HG02588 (cell line): ENCODE data around the gene U2AF2.

Experiments
- ATAC-seq: cut with Tn5 transposase; IDR thresholded peaks from one replicate; pipeline ENCODE4 v1.9.1; 2021; ENCODE audit warnings: mild to moderate bottlenecking, moderate library complexity; ENCODE audit not compliant: unreplicated experiment

Gene U2AF2

DNA sequence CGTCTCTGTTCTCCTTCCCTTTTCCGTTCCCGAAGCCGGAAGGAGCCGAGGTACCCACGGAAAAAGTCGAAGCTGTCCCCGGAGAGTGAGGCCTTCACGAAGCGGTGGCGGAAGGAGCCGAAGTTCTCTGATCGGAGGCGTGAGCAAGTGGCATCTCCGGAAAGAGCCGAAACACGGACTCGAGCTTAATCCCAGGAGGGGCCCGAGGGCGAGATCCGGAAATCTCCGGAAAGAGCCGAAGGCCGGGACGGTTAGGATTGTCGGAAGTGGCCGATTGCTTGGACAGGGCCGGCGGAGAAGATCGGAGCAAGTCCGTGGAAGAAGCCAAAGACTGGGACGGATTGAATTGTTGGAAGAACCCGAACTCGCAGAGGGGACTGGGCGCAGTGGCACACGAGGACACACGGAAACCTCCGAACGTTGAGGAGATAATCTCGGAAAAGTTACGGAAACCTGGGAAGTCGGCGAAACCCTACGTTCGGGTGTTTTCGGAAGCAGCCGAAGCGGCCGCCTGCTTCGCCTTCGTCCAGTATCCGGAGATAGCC is 440 bp upstream of the U2AF2 start:
- ATAC-seq = peak; percentile 48

DNA sequence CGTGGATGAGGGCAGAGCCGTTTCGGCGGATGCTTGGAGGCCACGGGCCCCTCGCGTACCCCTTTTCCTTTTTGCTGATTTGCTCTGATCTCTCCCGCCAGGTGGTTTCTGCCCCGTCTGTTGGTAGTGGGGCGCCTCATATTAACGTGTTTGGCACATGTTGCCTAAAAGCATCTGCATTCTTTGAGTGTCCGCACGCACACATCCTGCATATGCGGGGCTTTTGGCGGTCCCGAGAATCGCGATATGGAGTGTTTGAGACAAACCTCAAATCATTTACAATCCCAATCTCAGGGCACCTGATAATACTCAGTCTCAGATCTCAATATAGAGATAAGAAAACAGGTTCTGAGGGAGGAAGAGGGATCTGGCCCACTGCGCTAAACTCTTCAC is 809 bp downstream of the U2AF2 start:
- no peak for ATAC-seq

DNA sequence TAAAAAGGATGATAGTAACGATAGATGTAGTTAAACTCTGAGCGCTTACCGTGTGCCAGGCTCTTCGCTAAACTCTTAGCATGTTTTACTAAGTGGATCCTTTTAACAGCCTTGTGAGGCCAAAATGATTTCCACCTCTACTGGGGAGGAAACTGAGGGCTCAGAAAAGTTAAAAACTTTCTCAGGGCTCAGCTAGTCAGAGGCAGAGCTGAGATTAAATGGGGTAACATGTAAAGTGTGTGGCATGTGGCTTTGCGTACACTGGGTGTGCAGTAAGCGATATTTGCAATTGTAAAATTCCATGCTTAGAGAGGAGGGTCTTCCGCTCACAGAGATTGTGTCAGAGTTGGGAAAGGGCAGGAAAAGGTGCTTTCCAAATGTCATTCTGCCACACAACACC is 1.7 kb downstream of the U2AF2 start:
- no peak for ATAC-seq

DNA sequence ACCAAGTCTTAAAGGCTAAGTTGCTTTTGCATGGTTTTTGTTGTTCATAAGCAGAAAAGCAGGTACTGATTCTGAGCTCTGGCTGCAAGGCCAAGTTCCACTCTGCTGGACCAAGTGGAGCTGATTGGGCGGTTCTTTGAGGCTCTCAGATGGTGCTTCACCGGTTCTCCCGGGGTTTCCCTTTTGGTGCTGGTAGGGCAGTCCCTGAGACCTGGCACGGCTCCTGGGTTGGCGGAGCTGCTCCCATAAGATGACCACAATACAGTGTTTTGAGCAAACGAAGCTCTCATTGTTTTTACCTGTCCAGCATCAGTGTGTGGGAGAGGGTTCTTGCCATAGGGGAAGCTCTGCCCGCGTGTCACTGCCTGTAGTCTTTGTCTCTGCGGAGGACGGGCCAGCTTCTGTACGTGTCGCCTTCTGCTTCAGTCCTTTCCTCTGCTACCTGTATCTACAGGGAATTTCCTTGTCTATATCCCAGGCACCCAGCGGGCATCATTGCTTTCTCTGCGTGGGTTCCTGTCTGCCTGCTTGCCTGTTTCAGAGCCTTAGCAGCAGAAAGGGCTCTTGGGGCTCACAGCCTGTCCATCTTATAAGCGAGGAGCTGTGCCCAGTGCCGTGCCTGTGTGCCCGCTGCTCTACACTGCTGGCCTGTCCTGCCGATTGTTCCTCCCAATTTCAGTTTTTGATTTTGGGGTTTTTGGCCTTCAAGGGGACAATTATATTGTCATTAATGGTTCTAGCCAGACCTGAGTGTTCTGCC is 2.3 kb downstream of the U2AF2 start:
- ATAC-seq = no peak

DNA sequence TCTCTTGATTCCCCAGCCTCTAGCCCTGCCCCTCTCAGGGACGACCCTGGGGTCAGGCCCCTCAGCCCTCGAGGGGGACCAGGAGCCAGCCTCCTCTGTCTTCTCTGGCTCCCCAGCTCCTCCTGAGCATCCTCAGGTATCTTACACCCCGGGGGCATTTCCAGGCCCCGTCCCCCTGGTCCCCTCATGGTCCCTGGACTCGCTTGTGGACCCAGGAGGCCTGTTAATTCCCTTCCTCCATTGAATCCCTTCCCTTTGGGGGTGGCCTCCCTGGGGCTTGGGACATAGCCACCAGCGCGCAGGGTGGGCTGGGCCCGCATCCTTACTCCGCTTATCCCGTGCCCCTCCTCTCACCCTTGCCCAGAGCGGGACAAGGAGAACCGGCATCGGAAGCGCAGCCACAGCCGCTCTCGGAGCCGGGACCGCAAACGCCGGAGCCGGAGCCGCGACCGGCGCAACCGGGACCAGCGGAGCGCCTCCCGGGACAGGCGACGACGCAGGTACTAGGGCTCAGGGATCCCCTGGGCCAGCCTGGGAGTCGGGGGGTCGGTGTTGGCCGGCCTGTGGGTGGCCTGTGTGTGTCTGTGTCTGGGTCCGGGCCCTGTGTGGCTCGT is 4.1 kb downstream of the U2AF2 start:
- ATAC-seq = no peak

DNA sequence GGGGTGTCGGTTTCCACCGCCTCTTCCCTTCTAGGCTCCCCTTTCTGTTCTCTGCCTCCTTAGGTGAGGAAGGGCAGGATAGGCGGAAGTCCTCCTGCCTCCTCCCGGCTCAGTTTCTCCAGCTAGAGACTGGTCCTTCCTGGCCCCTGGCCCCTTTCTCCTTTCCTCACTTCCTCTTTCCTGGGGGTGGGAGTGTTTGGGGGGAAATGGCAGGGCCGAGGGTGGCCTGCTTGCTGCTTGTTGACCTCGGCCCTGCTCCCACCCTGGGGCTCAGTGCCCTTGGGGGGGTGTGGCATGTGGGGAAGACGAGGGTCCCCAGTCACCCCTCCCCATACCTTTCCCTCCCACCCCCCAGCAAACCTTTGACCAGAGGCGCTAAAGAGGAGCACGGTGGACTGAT is 5.0 kb downstream of the U2AF2 start:
- ATAC-seq = no peak

DNA sequence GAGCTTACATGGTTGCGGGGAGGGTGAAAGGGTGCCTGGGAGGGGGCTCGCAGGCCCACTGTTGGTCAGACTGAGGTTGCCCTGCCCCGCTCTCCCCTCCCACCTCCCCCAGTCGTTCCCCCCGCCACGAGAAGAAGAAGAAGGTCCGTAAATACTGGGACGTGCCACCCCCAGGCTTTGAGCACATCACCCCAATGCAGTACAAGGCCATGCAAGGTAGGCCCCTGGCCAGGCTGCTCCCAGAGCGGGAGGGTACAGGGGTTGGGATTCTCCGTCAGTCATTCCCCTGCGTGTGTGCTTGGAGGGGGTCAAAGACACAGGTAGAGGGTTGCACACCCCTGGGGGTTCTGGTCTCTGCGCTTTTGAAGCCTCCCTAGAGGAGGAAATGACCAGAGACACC is 5.6 kb downstream of the U2AF2 start:
- ATAC-seq = no peak

DNA sequence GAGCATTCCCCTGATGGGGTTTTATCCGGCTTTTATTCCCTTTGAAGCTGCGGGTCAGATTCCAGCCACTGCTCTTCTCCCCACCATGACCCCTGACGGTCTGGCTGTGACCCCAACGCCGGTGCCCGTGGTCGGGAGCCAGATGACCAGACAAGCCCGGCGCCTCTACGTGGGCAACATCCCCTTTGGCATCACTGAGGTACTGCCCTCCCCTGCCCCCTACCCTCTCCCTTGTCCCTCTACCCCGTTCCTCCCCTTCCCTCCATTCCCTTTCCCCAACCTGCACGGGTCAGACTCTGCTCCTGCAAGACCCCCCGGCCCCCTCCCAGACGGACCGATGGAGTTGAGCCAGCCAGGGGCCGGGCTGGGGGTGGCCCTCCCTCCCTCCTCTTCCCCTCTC is 6.2 kb downstream of the U2AF2 start:
- no peak for ATAC-seq

DNA sequence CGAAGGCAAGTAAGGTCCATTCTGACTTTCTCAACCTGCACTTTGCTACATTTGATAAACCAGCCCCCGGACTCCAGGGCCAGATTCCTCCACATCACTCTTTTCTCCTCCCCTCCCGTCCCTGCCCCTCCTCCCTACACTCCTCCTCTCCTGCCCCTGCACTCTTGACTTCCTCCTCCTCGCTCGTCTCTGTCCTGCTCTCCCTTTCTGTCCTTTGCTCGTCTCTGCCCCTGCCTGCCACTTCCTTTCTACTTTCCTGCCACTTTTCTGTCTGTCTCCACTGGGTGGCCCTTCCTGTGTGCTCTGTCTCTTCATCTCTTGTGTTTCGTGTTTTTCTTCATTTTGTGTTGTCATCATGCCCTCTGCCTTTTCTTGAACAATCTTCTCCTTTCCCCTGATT is 7.0 kb downstream of the U2AF2 start:
- ATAC-seq = no peak

DNA sequence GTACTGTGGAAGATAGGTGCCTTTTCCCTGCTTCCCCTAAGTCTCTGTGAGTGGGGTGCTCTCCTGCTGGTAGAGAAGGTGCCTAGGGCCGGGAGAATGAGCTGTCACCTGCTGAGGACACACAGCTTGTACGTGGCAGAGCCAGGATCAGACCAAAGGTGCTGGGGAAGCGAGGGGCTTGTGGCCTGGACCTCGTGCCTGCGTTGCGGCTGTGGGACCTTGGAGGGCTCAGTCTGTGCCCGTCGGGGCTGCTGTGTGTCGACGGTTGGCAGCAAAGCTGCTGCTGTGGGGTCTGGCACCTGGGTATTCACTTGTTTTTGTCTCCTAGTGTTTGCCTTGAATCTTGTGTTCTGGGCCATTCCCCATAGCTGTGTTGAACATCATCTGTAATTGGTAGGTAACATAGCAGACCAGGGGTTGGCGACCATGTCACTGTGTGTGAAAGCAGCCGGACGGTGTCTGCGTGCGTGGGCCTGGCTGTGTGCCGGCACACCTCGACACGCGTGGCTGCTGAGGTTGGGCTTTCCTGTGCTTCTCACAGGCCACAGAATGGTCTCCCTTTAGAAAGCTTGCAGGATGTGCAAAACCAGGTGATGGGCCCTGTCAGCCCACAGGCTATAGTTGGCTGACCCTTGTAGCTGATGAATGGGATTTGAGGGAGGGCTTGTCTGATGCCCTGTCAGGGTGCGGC is 9.2 kb downstream of the U2AF2 start:
- no peak for ATAC-seq

DNA sequence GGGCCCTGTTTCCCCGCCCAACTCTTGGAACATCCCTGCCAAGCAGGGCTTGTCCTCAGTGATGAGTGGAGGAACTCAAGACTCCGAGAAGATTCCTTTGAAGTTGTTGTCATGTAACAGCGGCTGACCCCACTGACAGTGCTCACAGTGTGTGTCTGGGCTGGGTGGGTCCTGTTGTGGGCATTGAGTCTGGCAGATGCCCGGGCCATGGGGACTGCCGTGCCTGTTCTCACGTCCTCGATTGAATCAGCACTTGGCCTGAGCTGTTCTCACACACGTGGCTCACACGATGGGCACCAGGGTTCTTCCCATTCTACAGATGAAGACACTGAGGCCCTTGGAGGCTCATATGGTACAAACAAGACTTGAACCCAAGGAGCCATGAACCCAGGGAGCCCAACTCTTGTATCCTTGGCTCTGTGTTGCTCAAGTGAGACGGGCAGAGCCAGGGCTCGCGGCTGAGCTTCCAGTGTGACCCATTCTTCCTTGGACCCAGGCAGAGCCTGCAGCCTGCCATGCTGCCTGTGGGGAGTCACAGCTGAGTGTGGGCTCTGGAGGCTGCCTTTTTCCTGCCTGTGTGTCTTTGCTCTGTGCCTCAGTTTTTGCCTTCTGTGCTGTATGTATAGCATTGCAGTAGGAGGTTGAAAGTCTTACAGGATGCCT is 11.6 kb downstream of the U2AF2 start:
- ATAC-seq = no peak

DNA sequence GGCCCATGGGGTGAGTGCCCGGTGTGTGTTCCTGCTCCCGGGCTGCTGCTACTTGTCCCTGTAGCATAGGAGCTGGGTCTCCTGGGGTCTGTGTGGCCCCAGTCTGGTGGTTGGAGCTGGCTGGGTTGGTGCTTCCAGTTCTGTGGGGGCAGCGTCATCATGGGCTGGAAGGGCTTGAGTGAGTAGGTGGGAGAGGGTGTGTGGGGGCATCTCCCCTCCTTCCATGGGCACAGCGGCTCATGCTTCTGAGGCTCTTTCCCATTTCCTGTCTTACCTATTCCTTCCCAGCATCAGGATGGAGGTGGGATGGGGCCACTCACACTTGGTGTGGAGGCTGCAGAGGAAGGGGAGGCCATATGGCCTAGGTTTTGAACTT is 12.2 kb downstream of the U2AF2 start:
- ATAC-seq = no peak

DNA sequence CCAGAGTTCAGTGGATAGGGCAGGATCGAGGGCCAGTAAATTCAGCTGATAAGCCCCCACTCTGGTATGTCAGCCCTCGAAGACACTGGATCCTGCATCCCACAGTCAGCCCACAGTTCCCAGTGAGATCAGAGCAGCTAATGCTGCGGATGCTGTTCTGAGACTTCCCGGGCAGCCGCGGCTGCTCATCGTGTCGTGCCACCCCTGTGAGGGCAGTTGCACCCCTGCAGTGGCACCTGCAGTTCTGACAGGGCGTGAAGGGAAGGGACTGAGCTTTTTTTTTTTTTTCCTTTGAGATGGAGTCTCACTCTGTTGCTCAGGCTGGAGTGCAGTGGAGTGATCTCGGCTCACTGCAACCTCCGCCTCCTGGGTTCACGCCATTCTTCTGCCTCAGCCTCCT is 12.7 kb downstream of the U2AF2 start:
- ATAC-seq = no peak

DNA sequence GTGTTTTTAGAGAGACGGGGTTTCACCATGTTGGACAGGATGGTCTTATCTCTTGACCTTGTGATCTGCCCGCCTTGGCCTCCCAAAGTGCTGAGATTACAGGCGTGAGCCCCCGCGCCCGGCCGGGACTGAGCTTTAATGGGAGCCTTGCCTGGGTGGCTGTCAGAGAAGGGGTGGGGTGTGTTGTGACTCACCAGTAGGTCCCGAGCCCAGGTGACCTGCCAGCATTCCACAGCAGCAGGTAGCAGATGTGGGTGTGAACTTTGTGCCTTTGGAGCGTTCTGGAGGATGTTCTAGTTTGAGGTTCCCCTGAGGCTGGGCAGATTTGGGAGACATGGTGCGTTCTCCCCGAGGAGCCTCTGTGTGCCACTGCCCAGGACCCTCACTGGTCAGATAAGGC is 13.1 kb downstream of the U2AF2 start:
- no peak for ATAC-seq

DNA sequence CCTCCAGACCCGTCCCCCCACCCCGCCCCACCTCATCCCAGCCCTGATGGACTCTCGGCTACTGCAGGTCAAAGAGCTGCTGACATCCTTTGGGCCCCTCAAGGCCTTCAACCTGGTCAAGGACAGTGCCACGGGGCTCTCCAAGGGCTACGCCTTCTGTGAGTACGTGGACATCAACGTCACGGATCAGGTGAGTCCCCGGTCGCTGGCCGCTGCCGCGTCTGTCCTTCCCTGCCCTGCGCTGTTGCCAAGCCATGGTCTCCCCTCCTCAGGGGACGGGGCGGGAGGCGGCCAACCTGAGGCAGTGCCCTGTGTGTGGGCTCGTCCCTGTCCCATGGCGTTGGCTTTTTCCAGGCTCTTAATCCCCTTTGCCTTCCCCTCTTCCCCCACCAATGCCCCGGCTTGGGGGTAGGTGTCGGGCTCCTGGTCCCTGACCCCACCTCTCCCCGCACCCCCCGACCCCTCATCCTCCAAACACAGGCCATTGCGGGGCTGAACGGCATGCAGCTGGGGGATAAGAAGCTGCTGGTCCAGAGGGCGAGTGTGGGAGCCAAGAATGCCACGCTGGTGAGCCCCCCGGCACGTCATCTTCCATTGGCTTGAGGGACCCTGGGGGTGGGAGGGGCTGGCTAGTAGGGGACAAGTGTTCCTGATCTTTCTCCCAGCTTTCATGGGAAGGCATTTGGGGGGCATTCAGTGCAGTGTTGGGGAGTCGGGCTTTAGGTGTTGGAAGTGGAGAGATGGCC is 13.9 kb downstream of the U2AF2 start:
- no peak for ATAC-seq

DNA sequence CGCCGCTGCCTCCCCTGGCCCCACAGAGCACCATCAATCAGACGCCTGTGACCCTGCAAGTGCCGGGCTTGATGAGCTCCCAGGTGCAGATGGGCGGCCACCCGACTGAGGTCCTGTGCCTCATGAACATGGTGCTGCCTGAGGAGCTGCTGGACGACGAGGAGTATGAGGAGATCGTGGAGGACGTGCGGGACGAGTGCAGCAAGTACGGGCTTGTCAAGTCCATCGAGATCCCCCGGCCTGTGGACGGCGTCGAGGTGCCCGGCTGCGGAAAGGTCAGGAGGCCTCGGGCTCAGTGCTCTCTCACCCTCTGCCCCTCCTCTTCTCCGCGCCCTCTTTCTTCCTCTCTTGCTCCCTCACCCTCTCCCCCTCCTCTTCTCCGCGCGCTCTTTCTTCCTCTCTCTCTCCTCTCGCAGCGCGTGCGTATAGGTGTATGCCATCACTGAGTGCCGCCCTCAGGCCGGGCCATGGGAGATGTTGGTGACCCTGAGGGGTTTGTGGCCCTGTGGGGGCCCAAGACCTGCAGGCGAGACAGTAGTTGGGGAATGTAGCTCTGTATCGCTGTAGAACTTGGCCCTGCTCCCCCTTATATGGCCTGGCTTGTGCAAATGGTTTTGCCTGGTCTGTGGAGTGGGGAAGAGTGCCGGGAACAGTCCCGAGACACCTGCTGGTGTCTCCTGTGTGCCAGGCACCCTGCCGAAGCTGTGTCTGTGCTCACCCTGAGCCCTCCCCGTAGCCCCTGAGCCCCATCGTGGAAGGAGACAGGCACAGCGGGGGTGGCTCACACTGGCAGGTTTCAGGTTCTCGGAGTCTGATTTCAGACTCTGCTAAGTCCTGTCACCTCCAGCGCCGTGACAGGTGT is 14.8 kb downstream of the U2AF2 start:
- ATAC-seq = no peak

DNA sequence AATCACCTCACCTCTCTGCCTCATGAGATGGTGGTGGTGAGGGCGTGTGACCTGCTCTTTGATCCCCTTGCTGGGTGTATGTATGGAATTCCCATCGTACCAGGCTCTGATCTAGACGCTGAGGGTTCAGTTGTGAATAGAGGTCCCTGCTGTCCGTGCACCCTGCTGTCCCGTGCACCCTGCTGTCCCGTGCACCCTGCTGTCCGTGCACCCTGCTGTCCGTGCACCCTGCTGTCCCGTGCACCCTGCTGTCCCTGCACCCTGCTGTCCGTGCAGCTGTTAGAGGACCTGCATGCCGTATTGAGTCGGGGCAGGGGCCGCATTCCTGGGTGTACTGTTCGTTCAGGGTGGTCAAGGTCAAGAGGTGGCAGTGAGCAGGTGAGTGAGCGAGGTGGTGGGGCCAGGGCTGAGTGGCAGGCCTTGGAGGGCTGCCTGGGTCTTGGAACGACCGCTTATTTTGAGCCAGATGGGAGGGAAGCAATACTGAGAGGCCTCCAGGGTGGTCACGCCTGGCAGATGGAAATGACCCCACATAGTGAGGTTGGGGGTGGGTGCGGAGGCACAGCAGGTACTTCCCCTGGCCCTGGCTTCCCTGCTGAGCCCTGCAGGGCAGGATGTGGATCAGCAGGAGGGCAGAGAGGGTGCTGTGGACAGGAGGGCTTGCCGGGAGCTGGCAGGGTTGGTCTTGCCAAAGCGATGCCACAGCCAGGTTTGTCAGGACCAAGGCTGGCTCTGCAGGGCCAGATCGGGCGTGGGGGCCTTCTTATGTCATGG is 15.6 kb downstream of the U2AF2 start:
- ATAC-seq = no peak

DNA sequence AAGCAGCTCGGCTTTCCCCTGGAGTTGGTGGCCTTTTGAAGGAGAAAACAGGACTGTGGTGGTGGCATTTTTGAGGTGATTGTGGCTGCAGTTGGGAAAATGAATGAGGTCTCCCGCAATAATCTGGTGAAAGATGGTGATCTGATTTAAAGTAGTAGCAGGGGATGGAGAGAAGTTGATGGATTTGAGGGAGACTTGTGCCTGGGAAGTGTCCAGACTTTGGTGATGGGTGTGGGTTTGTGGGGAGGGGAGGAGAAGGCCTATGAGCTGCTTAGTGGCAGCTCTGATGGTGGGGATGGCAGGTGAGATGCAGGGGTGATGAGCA is 16.2 kb downstream of the U2AF2 start:
- ATAC-seq = no peak

DNA sequence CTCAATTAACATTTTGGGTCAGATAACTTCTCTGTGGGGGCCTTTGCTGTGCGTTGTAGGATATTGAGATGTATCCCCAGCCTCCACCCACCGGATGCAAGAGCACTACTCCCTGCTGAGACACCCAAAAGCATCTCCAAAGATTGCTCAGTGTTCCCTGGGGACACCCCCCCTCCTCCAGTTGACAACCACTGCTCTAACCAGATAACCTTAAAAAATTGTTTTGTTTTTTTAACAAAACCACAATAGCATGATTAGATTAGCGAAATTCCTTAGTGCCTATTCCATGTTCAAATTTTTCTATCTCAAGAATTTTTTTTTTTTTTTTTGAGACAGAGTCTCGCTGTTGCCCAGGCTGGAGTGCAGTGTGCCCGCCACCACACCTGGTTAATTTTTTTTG is 17.6 kb downstream of the U2AF2 start:
- ATAC-seq = no peak
